B cell (primary cell): Measurements from ENCODE around the gene ERBIN. TPM values are rescaled to one million over a fixed set of nuclear protein-coding genes. Genes with fewer than 3 reads are reported as not detected.
A peak's percentile ranks its signal among the peaks of the same experiment; 100 is the strongest.

ENCODE experiments used
- ATAC-seq: fragments of 200-7000 bp; cut with Tn5 transposase; one replicate; pipeline ENCODE4 v1.10.0; 2021; ENCODE audit warnings: low read depth, mild to moderate bottlenecking, moderate number of reproducible peaks, moderate library complexity
- CTCF ChIA-PET: fragments of 350-600 bp; sonication (Branson Sonifier 250); formaldehyde crosslinking; loops from one replicate; lab custom pipeline; 2021; ENCODE audit warnings: antibody characterized with exemption, inconsistent platforms; lab: Charles Lee
- POLR2A ChIA-PET: fragments of 350-600 bp; sonication (Branson Sonifier 250); formaldehyde crosslinking; loops from one replicate; lab custom pipeline; 2021; ENCODE audit warnings: antibody characterized with exemption; lab: Charles Lee
- DNase-seq: peaks from one replicate; pipeline ENCODE4 v3.0.0; 2013
- H2AFZ ChIP-seq: 2 replicates; pipeline ENCODE4 v1.6.1; 2012; ENCODE audit warnings: mild to moderate bottlenecking, low read depth, low read length; ENCODE audit not compliant: insufficient read depth, poor library complexity, severe bottlenecking
- H3K27ac ChIP-seq, 2 donors: 1 replicate in 1 of 2; 2 replicates in 1 of 2; pipeline ENCODE4 v1.5.1; 2012 to 2013; ENCODE audit warnings: low read length in 2 of 2, mild to moderate bottlenecking in 2 of 2, moderate library complexity in 1 of 2
- H3K27me3 ChIP-seq, 4 experiments: fragments of 200-600 bp in 1 of 4; sonication (generic) in 1 of 4; replicated peaks in 1 of 4; 1 replicate in 2 of 4; 2 replicates in 2 of 4; pipeline versions ENCODE4 v1.6.1 to v1.7.0; 2013 to 2016; ENCODE audit warnings: low read length in 3 of 4, mild to moderate bottlenecking in 2 of 4, mixed read lengths in 1 of 4, moderate library complexity in 1 of 4; ENCODE audit not compliant: insufficient read depth in 4 of 4, control insufficient read depth in 3 of 4; ENCODE audit errors: control extremely low read depth in 1 of 4
- H3K36me3 ChIP-seq, 2 experiments: replicated peaks in 1 of 2; 1 replicate in 1 of 2; 2 replicates in 1 of 2; pipeline versions ENCODE4 v1.6.1 to v1.7.1; 2013; ENCODE audit warnings: low read length in 1 of 2; ENCODE audit not compliant: insufficient read depth in 2 of 2, control insufficient read depth in 1 of 2; ENCODE audit errors: control extremely low read depth in 1 of 2, extremely low read depth in 1 of 2
- H3K4me1 ChIP-seq, 2 donors: fragments of 200-600 bp in 1 of 2; sonication (generic) in 1 of 2; 1 replicate in 1 of 2; 2 replicates in 1 of 2; pipeline versions ENCODE4 v1.5.1 to v1.6.1; 2013 to 2017; ENCODE audit warnings: low read length in 2 of 2; ENCODE audit not compliant: control insufficient read depth in 2 of 2, insufficient read depth in 2 of 2
- H3K4me2 ChIP-seq: replicated peaks from 2 replicates; pipeline ENCODE3; 2012; ENCODE audit warnings: mild to moderate bottlenecking, low read depth, low read length; ENCODE audit not compliant: poor library complexity, severe bottlenecking
- H3K4me3 ChIP-seq, 5 experiments: fragments of 200-600 bp in 1 of 5; sonication (generic) in 1 of 5; 1 replicate in 3 of 5; 2 replicates in 2 of 5; pipeline versions ENCODE4 v1.5.1 to v1.7.0; 2011 to 2016; ENCODE audit warnings: low read length in 4 of 5, mild to moderate bottlenecking in 4 of 5, low read depth in 2 of 5, control low read depth in 1 of 5, moderate library complexity in 1 of 5; ENCODE audit not compliant: insufficient read depth in 1 of 5; ENCODE audit errors: control extremely low read depth in 1 of 5, extremely low read depth in 1 of 5
- H3K79me2 ChIP-seq: fragments of 200-600 bp; sonication (generic); one replicate; pipeline ENCODE4 v1.6.0; 2016; ENCODE audit warnings: low read length; ENCODE audit not compliant: control insufficient read depth, insufficient read depth
- H3K9ac ChIP-seq: fragments of 200-600 bp; sonication (generic); 2 replicates; pipeline ENCODE4 v1.6.1; 2017; ENCODE audit warnings: mild to moderate bottlenecking, low read length, moderate library complexity
- H3K9me3 ChIP-seq, 3 donors: one replicate each; pipeline versions ENCODE4 v1.6.1 to v1.7.1; 2013; ENCODE audit warnings: low read length in 2 of 3; ENCODE audit not compliant: control insufficient read depth in 2 of 3, insufficient read depth in 1 of 3; ENCODE audit errors: control extremely low read depth in 1 of 3
- H4K20me1 ChIP-seq: 2 replicates; pipeline ENCODE4 v1.6.0; 2012; ENCODE audit warnings: mild to moderate bottlenecking, low read length; ENCODE audit not compliant: insufficient read depth, control insufficient read depth, poor library complexity, severe bottlenecking
- H3K27ac Mint-ChIP-seq: one replicate; pipeline ENCODE4 v1.8.0; 2021; ENCODE audit warnings: mixed read lengths
- H3K27me3 Mint-ChIP-seq: one replicate; pipeline ENCODE4 v1.8.0; 2021; ENCODE audit warnings: mixed read lengths
- H3K4me1 Mint-ChIP-seq: one replicate; pipeline ENCODE4 v1.8.0; 2021; ENCODE audit warnings: mixed read lengths
- H3K4me3 Mint-ChIP-seq: one replicate; pipeline ENCODE4 v1.8.0; 2021; ENCODE audit warnings: mixed read lengths
- H3K9me3 Mint-ChIP-seq: one replicate; pipeline ENCODE4 v1.8.0; 2022; ENCODE audit warnings: mixed read lengths; ENCODE audit not compliant: insufficient read depth
- EZH2 ChIP-seq: IDR thresholded peaks from 2 replicates; pipeline ENCODE4 v1.6.1; 2012; ENCODE audit warnings: borderline replicate concordance, low read depth, mild to moderate bottlenecking, moderate library complexity, low read length; ENCODE audit not compliant: insufficient read depth, poor library complexity, severe bottlenecking
- WGBS: methylation state at CpG from one replicate; pipeline ENCODE4 v1.1.5; 2013; ENCODE audit warnings: missing lambda C conversion rate; ENCODE audit not compliant: insufficient coverage; 5-methylcytosine and 5-hydroxymethylcytosine counted together
- intact Hi-C: fragments of 100-400 bp; cut with micrococcal nuclease; formaldehyde crosslinking; loops from one replicate; pipeline ENCODE4 v1.10.0; 2022
- polyA plus RNA-seq: library from polyadenylated mRNA; depleted of rRNA; stranded (reverse); fragments of >200 nt; gene quantifications from 2 replicates; pipeline ENCODE4 v1.2.3, GENCODE V29; 2012
- total RNA-seq, 2 donors: library from RNA; stranded (reverse); fragments of 120-200 nt in 1 of 2; gene quantifications; 1 replicate in 1 of 2; 2 replicates in 1 of 2; pipeline versions ENCODE4 v1.2.3 to v1.2.4, GENCODE V29; 2013 to 2022
- TF ChIP-seq, protein P1 (sequence below): fragments of 200-600 bp; IDR thresholded peaks from one replicate; pipeline ENCODE4 v1.8.0; 2022; ENCODE audit warnings: antibody characterized with exemption, mild to moderate bottlenecking

The ERBIN gene
- total and polyA plus RNA-seq, 2 donors (not counting 1 experiment from before 2014, with no cell fraction given), result 27.7 to 106 TPM

DNA sequence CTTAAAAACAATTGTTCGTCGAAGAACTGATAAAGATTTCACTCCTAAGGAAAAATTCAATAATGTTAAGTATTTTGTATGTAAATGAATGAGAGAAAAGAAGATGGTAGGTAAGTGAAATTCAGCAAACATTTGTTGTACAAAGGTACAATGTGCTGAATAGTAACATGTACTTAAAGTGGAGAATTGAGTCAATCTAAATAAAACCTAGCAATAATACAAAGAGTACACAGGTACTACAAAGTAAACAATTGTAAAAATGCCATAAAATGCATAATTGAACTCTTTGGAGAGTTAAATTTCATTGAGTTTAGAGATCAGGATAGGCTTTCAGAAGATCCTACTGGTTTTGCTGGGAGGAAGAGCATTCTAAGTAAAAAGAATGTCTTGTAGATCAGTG is 82.9 kb downstream of the ERBIN start:
- Mint-ChIP-seq H3K27ac (peak overlapping the region; percentile 48), H3K4me1 (peaks cover 51% of the 10 kb centered on the region)
- intact Hi-C loops, result no loop called here

DNA sequence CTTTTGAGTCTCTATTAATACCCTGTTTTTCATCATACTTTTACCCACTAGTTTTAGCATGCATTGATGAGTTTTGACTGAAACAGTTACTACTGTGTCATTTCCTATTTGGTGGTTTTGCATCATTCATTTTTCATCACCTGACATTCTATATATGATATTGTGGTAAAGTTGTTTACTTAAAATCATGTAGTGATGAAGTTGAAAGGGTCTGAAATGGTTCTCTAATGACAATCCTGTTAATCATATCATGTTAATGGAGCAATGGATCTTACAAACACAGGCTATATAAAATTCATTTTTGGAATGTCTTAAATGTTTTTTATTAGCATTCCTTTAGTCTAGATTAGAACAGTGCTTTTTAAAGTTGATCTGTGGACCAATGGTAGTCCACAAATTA is 84.1 kb downstream of the ERBIN start:
- Histone ChIP-seq H3K9ac (no peak overlapping the region), H3K27ac (peak overlapping the region; percentile 1 to 66), H3K36me3 (peaks cover 5 to 28% of the 10 kb centered on the region in 2 experiments), H2AFZ (no peak overlapping the region), H3K4me1 (peaks cover 15 to 28% of the 10 kb centered on the region in 2 donors), H3K4me2 (peak overlapping the region; percentile 5), H3K79me2 (peaks cover 38% of the 10 kb centered on the region), H3K27me3 (no peaks in the 10 kb centered on the region), H3K4me3 (no peak overlapping the region), H4K20me1 (no peaks in the 10 kb centered on the region), H3K9me3 (no peaks in the 10 kb centered on the region)
- TF ChIP-seq EZH2, result no peak
- TF ChIP-seq, protein P1, sequence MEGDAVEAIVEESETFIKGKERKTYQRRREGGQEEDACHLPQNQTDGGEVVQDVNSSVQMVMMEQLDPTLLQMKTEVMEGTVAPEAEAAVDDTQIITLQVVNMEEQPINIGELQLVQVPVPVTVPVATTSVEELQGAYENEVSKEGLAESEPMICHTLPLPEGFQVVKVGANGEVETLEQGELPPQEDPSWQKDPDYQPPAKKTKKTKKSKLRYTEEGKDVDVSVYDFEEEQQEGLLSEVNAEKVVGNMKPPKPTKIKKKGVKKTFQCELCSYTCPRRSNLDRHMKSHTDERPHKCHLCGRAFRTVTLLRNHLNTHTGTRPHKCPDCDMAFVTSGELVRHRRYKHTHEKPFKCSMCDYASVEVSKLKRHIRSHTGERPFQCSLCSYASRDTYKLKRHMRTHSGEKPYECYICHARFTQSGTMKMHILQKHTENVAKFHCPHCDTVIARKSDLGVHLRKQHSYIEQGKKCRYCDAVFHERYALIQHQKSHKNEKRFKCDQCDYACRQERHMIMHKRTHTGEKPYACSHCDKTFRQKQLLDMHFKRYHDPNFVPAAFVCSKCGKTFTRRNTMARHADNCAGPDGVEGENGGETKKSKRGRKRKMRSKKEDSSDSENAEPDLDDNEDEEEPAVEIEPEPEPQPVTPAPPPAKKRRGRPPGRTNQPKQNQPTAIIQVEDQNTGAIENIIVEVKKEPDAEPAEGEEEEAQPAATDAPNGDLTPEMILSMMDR, result no peak
- intact Hi-C loops, result loop anchor here (2.0 to 10.0 kb wide), 3 partner anchors 14 to 286 kb away; partner anchors contain the start of genes ERBIN, NLN and SGTB
- POLR2A ChIA-PET, result no interaction called here
- Mint-ChIP-seq H3K4me1 (peaks cover 44% of the 10 kb centered on the region), H3K27ac (peak overlapping the region; percentile 91), H3K9me3 (peaks cover 2% of the 10 kb centered on the region), H3K4me3 (peak overlapping the region; percentile 71), H3K27me3 (no peaks in the 10 kb centered on the region)
- ATAC-seq, result peak; percentile 71
- peak; percentile 61 for DNase-seq
- CTCF ChIA-PET, result no interaction called here

More for the DNA sequence above, 82.9 kb downstream of the ERBIN start:
- Mint-ChIP-seq H3K27me3 (no peaks in the 10 kb centered on the region), H3K4me3 (peak overlapping the region; percentile 3), H3K9me3 (peaks cover 2% of the 10 kb centered on the region)
- H3K27ac ChIP-seq, result peak overlapping the region in 1 of 2 donors; percentile 66
- peaks cover 15 to 28% of the 10 kb centered on the region in 2 donors for H3K4me1 ChIP-seq
- no peaks in the 10 kb centered on the region for H3K27me3 ChIP-seq
- no peak overlapping the region for H2AFZ ChIP-seq
- DNase-seq, result no peak
- no peak overlapping the region for H3K4me2 ChIP-seq
- ChIA-PET CTCF (no interaction called here), POLR2A (no interaction called here)
- peaks cover 46% of the 10 kb centered on the region for H3K79me2 ChIP-seq
- H3K36me3 ChIP-seq, result peaks cover 5 to 24% of the 10 kb centered on the region in 2 experiments
- H3K4me3 ChIP-seq, result no peak overlapping the region
- no peaks in the 10 kb centered on the region for H3K9me3 ChIP-seq
- H4K20me1 ChIP-seq, result peaks cover 9% of the 10 kb centered on the region
- TF ChIP-seq, protein P1, result no peak
- no peak for TF ChIP-seq EZH2
- WGBS, result no CpG with 5 or more reads among the region's 2 CpGs
- no peak for ATAC-seq
- H3K9ac ChIP-seq, result no peak overlapping the region
